ENCODE data around the gene VPS16.

DNA sequence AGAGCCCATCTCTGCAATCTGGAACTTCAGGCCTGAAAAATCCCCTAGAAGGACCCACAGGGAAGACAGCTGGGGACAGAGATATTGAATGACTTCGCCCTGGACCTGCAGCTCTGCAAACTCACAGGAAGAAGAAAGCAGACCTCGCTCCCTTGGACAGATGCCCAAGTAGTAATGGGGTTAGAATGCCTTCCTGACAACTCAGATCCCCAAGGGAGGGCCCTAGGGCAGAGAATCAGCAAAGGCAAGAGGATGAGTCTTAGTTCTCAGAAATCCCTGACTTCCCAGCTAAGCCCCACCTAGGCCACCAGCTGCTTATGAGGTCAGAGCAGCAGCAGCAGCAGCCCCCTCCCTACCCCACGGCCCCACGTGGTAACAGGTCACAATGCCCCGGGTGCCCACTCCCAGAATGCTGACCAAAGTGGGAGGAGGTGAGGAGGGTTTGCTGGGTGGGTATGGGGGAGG lies 25.9 kb upstream of the VPS16 start, which contains the start of gene C20orf141:
- TF ChIP-seq CEBPB (IDR thresholded peaks at IDR 0.05; ENCODE audit: low read depth, low read length) (no peak), MAZ (IDR thresholded peaks at IDR 0.05; ENCODE audit: borderline replicate concordance, low read depth, low read length) (peak; percentile 81; the same call in 1 of the 2 replicates), POLR2A (IDR thresholded peaks at IDR 0.05; ENCODE audit: low read depth, low read length) (no peak)
- TF ChIP-seq, protein P1, sequence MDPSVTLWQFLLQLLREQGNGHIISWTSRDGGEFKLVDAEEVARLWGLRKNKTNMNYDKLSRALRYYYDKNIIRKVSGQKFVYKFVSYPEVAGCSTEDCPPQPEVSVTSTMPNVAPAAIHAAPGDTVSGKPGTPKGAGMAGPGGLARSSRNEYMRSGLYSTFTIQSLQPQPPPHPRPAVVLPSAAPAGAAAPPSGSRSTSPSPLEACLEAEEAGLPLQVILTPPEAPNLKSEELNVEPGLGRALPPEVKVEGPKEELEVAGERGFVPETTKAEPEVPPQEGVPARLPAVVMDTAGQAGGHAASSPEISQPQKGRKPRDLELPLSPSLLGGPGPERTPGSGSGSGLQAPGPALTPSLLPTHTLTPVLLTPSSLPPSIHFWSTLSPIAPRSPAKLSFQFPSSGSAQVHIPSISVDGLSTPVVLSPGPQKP (IDR thresholded peaks at IDR 0.05; ENCODE audit: borderline replicate concordance, low read depth, low read length) = no peak
- TF ChIP-seq, protein P2, sequence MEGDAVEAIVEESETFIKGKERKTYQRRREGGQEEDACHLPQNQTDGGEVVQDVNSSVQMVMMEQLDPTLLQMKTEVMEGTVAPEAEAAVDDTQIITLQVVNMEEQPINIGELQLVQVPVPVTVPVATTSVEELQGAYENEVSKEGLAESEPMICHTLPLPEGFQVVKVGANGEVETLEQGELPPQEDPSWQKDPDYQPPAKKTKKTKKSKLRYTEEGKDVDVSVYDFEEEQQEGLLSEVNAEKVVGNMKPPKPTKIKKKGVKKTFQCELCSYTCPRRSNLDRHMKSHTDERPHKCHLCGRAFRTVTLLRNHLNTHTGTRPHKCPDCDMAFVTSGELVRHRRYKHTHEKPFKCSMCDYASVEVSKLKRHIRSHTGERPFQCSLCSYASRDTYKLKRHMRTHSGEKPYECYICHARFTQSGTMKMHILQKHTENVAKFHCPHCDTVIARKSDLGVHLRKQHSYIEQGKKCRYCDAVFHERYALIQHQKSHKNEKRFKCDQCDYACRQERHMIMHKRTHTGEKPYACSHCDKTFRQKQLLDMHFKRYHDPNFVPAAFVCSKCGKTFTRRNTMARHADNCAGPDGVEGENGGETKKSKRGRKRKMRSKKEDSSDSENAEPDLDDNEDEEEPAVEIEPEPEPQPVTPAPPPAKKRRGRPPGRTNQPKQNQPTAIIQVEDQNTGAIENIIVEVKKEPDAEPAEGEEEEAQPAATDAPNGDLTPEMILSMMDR (conservative IDR thresholded peaks at IDR 0.05; ENCODE audit: low read depth, low read length) = no peak
